Astrocyte (in vitro differentiated cells and primary cell): ENCODE data around the gene ZNF615. TPM values are rescaled to one million over a fixed set of nuclear protein-coding genes. Genes with fewer than 3 reads are reported as not detected.
"Not testable (repeated sequence)": the region's sequence is repeated elsewhere in the genome, so short reads cannot be mapped to it uniquely, and the experiment has no call there.

Experiments used
- DNase-seq: peaks from one replicate; pipeline ENCODE4 v3.0.0-alpha.2; 2010; ENCODE audit warnings: low read depth
- FAIRE-seq: peaks from 2 replicates; lab custom pipeline; 2011; peaks lifted over from hg19 to GRCh38; lab: Jason Lieb, UNC
- H2AFZ ChIP-seq: 2 replicates; pipeline ENCODE4 v1.6.0; 2012; ENCODE audit warnings: low read depth, low read length, inconsistent platforms
- H3K27ac ChIP-seq: 2 replicates; pipeline ENCODE4 v1.5.1; 2011; ENCODE audit warnings: low read depth, low read length, inconsistent platforms
- H3K27me3 ChIP-seq: 2 replicates; pipeline ENCODE4 v1.6.0; 2011; ENCODE audit warnings: low read length, inconsistent platforms; ENCODE audit not compliant: insufficient read depth
- H3K36me3 ChIP-seq: 2 replicates; pipeline ENCODE4 v1.5.1; 2011; ENCODE audit warnings: low read length, inconsistent platforms; ENCODE audit not compliant: insufficient read depth
- H3K4me1 ChIP-seq: 2 replicates; pipeline ENCODE4 v1.5.1; 2011; ENCODE audit warnings: low read length, inconsistent platforms; ENCODE audit not compliant: insufficient read depth
- H3K4me2 ChIP-seq: 2 replicates; pipeline ENCODE4 v1.6.0; 2012; ENCODE audit warnings: low read length, inconsistent platforms
- H3K4me3 ChIP-seq: 2 replicates; pipeline ENCODE4 v1.5.1; 2011; ENCODE audit warnings: low read depth, mild to moderate bottlenecking, low read length, inconsistent platforms; ENCODE audit not compliant: insufficient read depth
- H3K79me2 ChIP-seq: 2 replicates; pipeline ENCODE4 v1.6.0; 2012; ENCODE audit warnings: mild to moderate bottlenecking, low read length, inconsistent platforms; ENCODE audit not compliant: insufficient read depth
- H3K9ac ChIP-seq: 2 replicates; pipeline ENCODE4 v1.6.0; 2012; ENCODE audit warnings: mild to moderate bottlenecking, low read length, inconsistent platforms
- H3K9me3 ChIP-seq: 2 replicates; pipeline ENCODE4 v1.5.1; 2012; ENCODE audit warnings: low read depth, mild to moderate bottlenecking, low read length, inconsistent platforms; ENCODE audit not compliant: insufficient read depth
- H4K20me1 ChIP-seq: 2 replicates; pipeline ENCODE4 v1.6.0; 2012; ENCODE audit warnings: low read length, inconsistent platforms; ENCODE audit not compliant: insufficient read depth
- H3K27ac Mint-ChIP-seq: one replicate; pipeline ENCODE4 v1.8.0; 2021; ENCODE audit warnings: mild to moderate bottlenecking, mixed read lengths; ENCODE audit not compliant: unreplicated experiment
- H3K27me3 Mint-ChIP-seq: one replicate; pipeline ENCODE4 v1.8.0; 2021; ENCODE audit warnings: low read depth, mixed read lengths; ENCODE audit not compliant: unreplicated experiment
- H3K36me3 Mint-ChIP-seq: one replicate; pipeline ENCODE4 v1.8.0; 2021; ENCODE audit warnings: low read depth, mixed read lengths; ENCODE audit not compliant: unreplicated experiment
- H3K4me1 Mint-ChIP-seq: one replicate; pipeline ENCODE4 v1.8.0; 2021; ENCODE audit warnings: low read depth, mixed read lengths; ENCODE audit not compliant: unreplicated experiment
- H3K4me3 Mint-ChIP-seq: one replicate; pipeline ENCODE4 v1.8.0; 2021; ENCODE audit warnings: mild to moderate bottlenecking, moderate library complexity, mixed read lengths; ENCODE audit not compliant: unreplicated experiment
- H3K9me3 Mint-ChIP-seq: one replicate; pipeline ENCODE4 v1.8.0; 2021; ENCODE audit warnings: mild to moderate bottlenecking, mixed read lengths; ENCODE audit not compliant: unreplicated experiment
- EZH2 ChIP-seq: IDR thresholded peaks from 2 replicates; pipeline ENCODE4 v1.6.1; 2012; ENCODE audit warnings: mild to moderate bottlenecking, low read length, inconsistent platforms; ENCODE audit not compliant: insufficient read depth
- total RNA-seq: library from RNA; stranded (reverse); gene quantifications from 2 replicates; pipeline ENCODE4 v1.2.1, GENCODE V29; 2021
- TF ChIP-seq, protein P1 (sequence below): IDR thresholded peaks from 2 replicates; pipeline ENCODE4 v1.5.1; 2011; ENCODE audit warnings: low read depth, mild to moderate bottlenecking, inconsistent platforms, low read length, moderate library complexity; ENCODE audit not compliant: insufficient read depth

Gene ZNF615
- total RNA-seq, 1 donor from 2014 or later, result 4.7 TPM

DNA sequence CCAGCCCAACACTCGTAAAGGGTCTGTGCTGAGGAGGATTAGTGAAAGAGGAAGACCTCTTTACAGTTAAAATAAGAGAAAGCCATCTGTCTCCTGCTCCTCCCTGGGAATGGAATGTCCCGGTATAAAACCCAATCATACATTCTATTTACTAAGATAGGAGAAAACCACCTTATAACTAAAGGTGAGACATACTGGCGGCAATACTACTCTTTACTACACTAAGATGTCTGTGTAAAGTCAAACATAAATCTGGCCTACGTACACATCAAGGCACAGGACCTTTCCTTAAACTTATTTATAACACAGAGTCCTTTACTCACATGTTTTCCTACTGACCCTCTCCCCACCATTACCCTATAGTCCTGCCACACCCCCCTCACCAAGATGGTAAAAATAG lies 24.6 kb downstream of the ZNF615 start:
- no peaks in the 10 kb centered on the region for H3K27me3 ChIP-seq
- no peak overlapping the region for H3K27ac Mint-ChIP-seq
- H3K36me3 ChIP-seq, result no peaks in the 10 kb centered on the region
- no peak overlapping the region for H3K4me3 Mint-ChIP-seq
- no peaks in the 10 kb centered on the region for H3K27me3 Mint-ChIP-seq
- H3K9me3 Mint-ChIP-seq, result peaks cover 33% of the 10 kb centered on the region
- DNase-seq (no peak), FAIRE-seq (no peak)
- H3K4me3 ChIP-seq, result no peak overlapping the region
- H3K36me3 Mint-ChIP-seq, result peaks cover 25% of the 10 kb centered on the region
- H3K4me1 ChIP-seq, result no peaks in the 10 kb centered on the region
- no peak overlapping the region for H3K9ac ChIP-seq
- H3K9me3 ChIP-seq, result peaks cover 12% of the 10 kb centered on the region
- no peaks in the 10 kb centered on the region for H3K4me1 Mint-ChIP-seq
- no peak overlapping the region for H3K27ac ChIP-seq
- no peak for TF ChIP-seq EZH2
- TF ChIP-seq, protein P1, sequence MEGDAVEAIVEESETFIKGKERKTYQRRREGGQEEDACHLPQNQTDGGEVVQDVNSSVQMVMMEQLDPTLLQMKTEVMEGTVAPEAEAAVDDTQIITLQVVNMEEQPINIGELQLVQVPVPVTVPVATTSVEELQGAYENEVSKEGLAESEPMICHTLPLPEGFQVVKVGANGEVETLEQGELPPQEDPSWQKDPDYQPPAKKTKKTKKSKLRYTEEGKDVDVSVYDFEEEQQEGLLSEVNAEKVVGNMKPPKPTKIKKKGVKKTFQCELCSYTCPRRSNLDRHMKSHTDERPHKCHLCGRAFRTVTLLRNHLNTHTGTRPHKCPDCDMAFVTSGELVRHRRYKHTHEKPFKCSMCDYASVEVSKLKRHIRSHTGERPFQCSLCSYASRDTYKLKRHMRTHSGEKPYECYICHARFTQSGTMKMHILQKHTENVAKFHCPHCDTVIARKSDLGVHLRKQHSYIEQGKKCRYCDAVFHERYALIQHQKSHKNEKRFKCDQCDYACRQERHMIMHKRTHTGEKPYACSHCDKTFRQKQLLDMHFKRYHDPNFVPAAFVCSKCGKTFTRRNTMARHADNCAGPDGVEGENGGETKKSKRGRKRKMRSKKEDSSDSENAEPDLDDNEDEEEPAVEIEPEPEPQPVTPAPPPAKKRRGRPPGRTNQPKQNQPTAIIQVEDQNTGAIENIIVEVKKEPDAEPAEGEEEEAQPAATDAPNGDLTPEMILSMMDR, result no peak
- H4K20me1 ChIP-seq, result no peaks in the 10 kb centered on the region
- H3K4me2 ChIP-seq, result no peak overlapping the region
- H2AFZ ChIP-seq, result no peak overlapping the region
- peaks cover 75% of the 10 kb centered on the region for H3K79me2 ChIP-seq

DNA sequence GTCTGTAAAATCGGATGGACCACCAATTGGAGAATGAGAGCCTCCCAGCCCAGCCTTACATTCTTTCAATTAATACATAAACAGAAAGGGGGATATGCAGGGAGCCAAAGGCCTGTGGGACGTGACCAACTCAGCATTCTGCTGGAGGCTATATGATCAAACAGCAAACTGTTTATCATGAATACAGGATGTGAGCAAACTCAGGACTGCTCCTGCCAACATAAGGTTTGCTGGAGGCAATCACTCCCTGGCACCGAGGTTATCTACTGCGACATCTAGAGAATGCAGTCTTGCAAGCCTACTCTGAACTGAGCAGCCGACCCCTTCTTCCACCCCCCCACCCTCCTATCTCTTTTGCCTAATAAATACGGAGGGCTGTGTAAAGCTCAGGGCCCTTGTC lies 27.1 kb downstream of the ZNF615 start:
- Mint-ChIP-seq H3K36me3 (peaks cover 38% of the 10 kb centered on the region), H3K9me3 (peaks cover 32% of the 10 kb centered on the region)
- not testable (repeated sequence) for H3K27me3 ChIP-seq, FAIRE-seq, H2AFZ ChIP-seq, H3K27ac ChIP-seq, H3K27me3 Mint-ChIP-seq, H3K4me2 ChIP-seq, H3K27ac Mint-ChIP-seq, H3K9ac ChIP-seq, H4K20me1 ChIP-seq, H3K4me3 ChIP-seq, DNase-seq, H3K4me1 Mint-ChIP-seq, H3K4me1 ChIP-seq, H3K36me3 ChIP-seq, H3K4me3 Mint-ChIP-seq
- H3K79me2 ChIP-seq, result peaks cover 76% of the 10 kb centered on the region
- H3K9me3 ChIP-seq, result peaks cover 11% of the 10 kb centered on the region

DNA sequence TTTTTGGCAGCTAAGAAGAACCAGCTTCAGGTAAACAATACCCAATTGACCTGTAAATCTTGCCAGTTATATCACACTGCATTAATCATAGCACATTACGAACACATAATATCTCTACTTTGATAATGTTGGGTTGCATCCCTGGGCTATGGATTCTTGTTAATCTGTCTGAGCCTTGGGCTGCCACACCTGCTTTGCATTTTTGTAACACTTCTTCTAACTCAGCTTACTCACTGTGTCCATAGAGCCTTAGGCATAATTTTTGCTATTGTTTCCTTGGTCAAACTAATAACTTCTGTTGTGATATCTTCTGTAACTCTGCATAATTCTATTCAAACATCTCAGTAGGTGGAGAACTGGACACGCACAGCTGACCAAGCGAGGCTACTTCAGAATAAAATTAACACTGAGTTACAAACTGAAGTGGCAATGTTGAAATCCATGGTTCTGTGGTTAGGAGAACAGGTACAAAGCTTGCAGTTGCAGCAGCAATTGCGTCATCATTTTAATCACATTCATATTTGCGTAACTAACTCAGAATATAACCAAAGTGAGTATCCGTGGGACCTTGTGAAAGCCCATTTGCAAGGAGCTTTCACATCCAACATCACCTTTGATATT lies 27.8 kb downstream of the ZNF615 start:
- TF ChIP-seq, protein P1, result no peak
- no peak for TF ChIP-seq EZH2
- no peaks in the 10 kb centered on the region for H3K27me3 ChIP-seq
- H3K9me3 ChIP-seq, result peaks cover 11% of the 10 kb centered on the region
- H4K20me1 ChIP-seq, result no peaks in the 10 kb centered on the region
- peaks cover 69% of the 10 kb centered on the region for H3K79me2 ChIP-seq
- no peaks in the 10 kb centered on the region for H3K36me3 ChIP-seq
- H3K4me1 Mint-ChIP-seq, result no peaks in the 10 kb centered on the region
- H3K27ac ChIP-seq, result no peak overlapping the region
- H3K4me2 ChIP-seq, result no peak overlapping the region
- H3K4me3 ChIP-seq, result no peak overlapping the region
- FAIRE-seq (no peak), DNase-seq (no peak)
- H3K9me3 Mint-ChIP-seq, result peaks cover 32% of the 10 kb centered on the region
- peaks cover 38% of the 10 kb centered on the region for H3K36me3 Mint-ChIP-seq
- H3K27ac Mint-ChIP-seq, result no peak overlapping the region
- H3K4me3 Mint-ChIP-seq, result no peak overlapping the region
- H3K4me1 ChIP-seq, result no peaks in the 10 kb centered on the region
- no peak overlapping the region for H2AFZ ChIP-seq
- no peak overlapping the region for H3K9ac ChIP-seq
- H3K27me3 Mint-ChIP-seq, result no peaks in the 10 kb centered on the region
